Upper lobe of left lung (tissue), 6 donors: Measurements from ENCODE around the gene APOBR. TPM values are rescaled to one million over a fixed set of nuclear protein-coding genes. Genes with fewer than 3 reads are reported as not detected.
A peak's percentile ranks its signal among the peaks of the same experiment; 100 is the strongest.

Experiments
- ATAC-seq, 2 donors: fragments of 200-7000 bp; cut with Tn5 transposase; one replicate each; pipeline ENCODE4 v1.9.1; 2022; ENCODE audit warnings: mild to moderate bottlenecking in 2 of 2, moderate library complexity in 2 of 2; ENCODE audit not compliant: low FRiP score in 2 of 2
- DNase-seq, 2 donors: peaks; one replicate each; pipeline ENCODE4 v3.0.0-alpha.2; 2019 to 2020
- H3K27ac ChIP-seq, 4 donors: fragments of 200-600 bp; sonication (generic); one replicate each; pipeline ENCODE4 v1.5.1; 2016 to 2019
- H3K27me3 ChIP-seq, 4 donors: fragments of 200-600 bp; sonication (generic); one replicate each; pipeline ENCODE4 v1.5.1; 2017 to 2019
- H3K36me3 ChIP-seq, 4 donors: fragments of 200-600 bp; sonication (generic); one replicate each; pipeline ENCODE4 v1.5.1; 2016 to 2019
- H3K4me1 ChIP-seq, 4 donors: fragments of 200-600 bp; sonication (generic); one replicate each; pipeline ENCODE4 v1.5.1; 2018 to 2019
- H3K4me3 ChIP-seq, 4 donors: fragments of 200-600 bp; sonication (generic); one replicate each; pipeline ENCODE4 v1.5.1; 2017 to 2019; ENCODE audit warnings: mild to moderate bottlenecking in 2 of 4, moderate library complexity in 1 of 4
- H3K9me3 ChIP-seq, 4 donors: fragments of 200-600 bp; sonication (generic); one replicate each; pipeline ENCODE4 v1.5.1; 2018 to 2019
- CTCF ChIP-seq, 6 experiments: fragments of 450-650 bp in 4 of 6; fragments of 200-600 bp in 2 of 6; sonication (generic) in 2 of 6; IDR thresholded peaks; one replicate each; pipeline ENCODE4 v1.5.1; 2016 to 2019; ENCODE audit warnings: antibody characterized with exemption in 6 of 6
- EP300 ChIP-seq, 4 donors: sonication (generic); formaldehyde crosslinking; IDR thresholded peaks; one replicate each; pipeline ENCODE4 v1.5.1; 2017; ENCODE audit warnings: antibody characterized with exemption in 4 of 4, control low read depth in 2 of 4
- POLR2A ChIP-seq, 4 donors: fragments of 450-650 bp; IDR thresholded peaks; one replicate each; pipeline ENCODE4 v1.5.1; 2016 to 2017; ENCODE audit warnings: antibody characterized with exemption in 4 of 4, mild to moderate bottlenecking in 2 of 4
- POLR2AphosphoS5 ChIP-seq, 2 donors: sonication (generic); formaldehyde crosslinking; IDR thresholded peaks; one replicate each; pipeline ENCODE4 v1.5.1; 2017; ENCODE audit warnings: antibody characterized with exemption in 2 of 2
- WGBS, 2 donors: methylation state at CpG; one replicate each; pipeline ENCODE4 v1.1.5; 2017 to 2018; 5-methylcytosine and 5-hydroxymethylcytosine counted together
- total RNA-seq, 6 donors: library from RNA; depleted of rRNA in 4 of 6; stranded (reverse); fragments of >200 nt in 4 of 6; gene quantifications; one replicate each; pipeline versions ENCODE4 v1.1.0 to v1.2.1, GENCODE V29; 2016 to 2021
- donor health status: DM: no; HTN: no; CAD: no; lungs with moderate emphysema.
- donor health status: DM: no; HTN: yes; CAD: no; lungs with severe emphysema.

Gene APOBR
- total RNA-seq, 6 donors from 2014 or later, result 17.0 to 45.0 (median 33.4) TPM

DNA sequence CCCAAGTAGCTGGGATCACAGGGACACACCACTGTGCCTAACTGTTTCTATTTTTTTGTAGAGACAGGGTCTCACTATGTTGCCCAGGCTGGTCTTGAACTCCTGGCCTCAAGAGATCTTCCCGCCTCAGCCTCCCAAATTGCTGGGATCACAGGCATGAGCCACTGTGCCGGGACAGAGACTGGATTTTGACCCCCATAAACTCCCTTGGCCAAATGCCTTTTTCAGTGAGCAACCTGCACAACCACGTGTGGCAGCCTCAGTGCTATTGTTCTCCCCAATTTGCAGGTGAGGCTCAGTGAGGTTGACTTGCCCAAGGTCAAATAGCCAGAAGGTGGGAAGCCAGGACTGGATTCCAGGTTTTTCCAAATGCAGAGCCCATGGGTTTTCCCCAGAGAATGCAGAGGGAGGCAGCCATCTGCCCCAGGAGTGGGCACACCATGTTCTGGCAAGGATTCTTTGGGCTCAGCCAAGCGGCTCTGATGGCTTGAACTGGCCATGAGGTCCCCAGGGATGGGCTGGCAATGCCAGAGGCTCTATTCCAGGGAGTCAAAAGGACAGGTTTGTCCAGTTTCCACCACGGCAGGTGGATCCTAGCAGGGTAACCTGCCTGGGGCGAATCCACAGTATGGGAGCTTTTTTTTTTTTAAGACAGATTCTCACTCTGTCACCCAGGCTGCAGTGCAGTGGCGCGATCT is 10.4 kb downstream of the APOBR start:
- Histone ChIP-seq H3K9me3 (no peaks in the 10 kb centered on the region), H3K4me3 (no peak overlapping the region), H3K27ac (no peak overlapping the region), H3K36me3 (no peaks in the 10 kb centered on the region), H3K27me3 (no peaks in the 10 kb centered on the region), H3K4me1 (peaks cover 0 to 10% (median 3%) of the 10 kb centered on the region in 4 donors)
- TF ChIP-seq EP300 (IDR thresholded peaks at IDR 0.05), result no peak
- TF ChIP-seq CTCF (IDR thresholded peaks at IDR 0.05), result no peak
- TF ChIP-seq POLR2AphosphoS5 (IDR thresholded peaks at IDR 0.05), result no peak
- TF ChIP-seq POLR2A (IDR thresholded peaks at IDR 0.05), result no peak
- ATAC-seq (no peak), DNase-seq (no peak)
- WGBS, 2 donors, result 78 to 89% methylated on average over 8 of the region's 8 CpGs

- TF ChIP-seq CTCF (IDR thresholded peaks at IDR 0.05) (no peak), POLR2A (IDR thresholded peaks at IDR 0.05) (no peak), EP300 (IDR thresholded peaks at IDR 0.05) (no peak), POLR2AphosphoS5 (IDR thresholded peaks at IDR 0.05) (no peak)
- 61% methylated on average over 13 to 14 of the region's 14 CpGs for WGBS, 2 donors
- peaks cover 0 to 10% (median 3%) of the 10 kb centered on the region in 4 donors for H3K4me1 ChIP-seq
- H3K36me3 ChIP-seq, result no peaks in the 10 kb centered on the region
- H3K27me3 ChIP-seq, result no peaks in the 10 kb centered on the region
- no peak overlapping the region for H3K4me3 ChIP-seq
- ATAC-seq, result no peak
- peak overlapping the region in 1 of 4 donors; percentile 56 for H3K27ac ChIP-seq
- no peaks in the 10 kb centered on the region for H3K9me3 ChIP-seq
- no peak for DNase-seq
These were observed 11.2 kb downstream of the APOBR start for GRCh38 chr16:28505489-28506137.

GRCh38 chr16:28511031-28511430 is 16.6 kb downstream of the APOBR start:
- H3K27me3 ChIP-seq, result no peaks in the 10 kb centered on the region
- H3K4me1 ChIP-seq, result peaks cover 0 to 10% (median 3%) of the 10 kb centered on the region in 4 donors
- H3K9me3 ChIP-seq, result no peaks in the 10 kb centered on the region
- no peak overlapping the region for H3K4me3 ChIP-seq
- TF ChIP-seq EP300 (IDR thresholded peaks at IDR 0.05), result no peak
- ATAC-seq (no peak), DNase-seq (no peak)
- no peaks in the 10 kb centered on the region for H3K36me3 ChIP-seq
- 89 to 97% methylated on average over 3 of the region's 3 CpGs for WGBS, 2 donors
- H3K27ac ChIP-seq, result no peak overlapping the region

DNA sequence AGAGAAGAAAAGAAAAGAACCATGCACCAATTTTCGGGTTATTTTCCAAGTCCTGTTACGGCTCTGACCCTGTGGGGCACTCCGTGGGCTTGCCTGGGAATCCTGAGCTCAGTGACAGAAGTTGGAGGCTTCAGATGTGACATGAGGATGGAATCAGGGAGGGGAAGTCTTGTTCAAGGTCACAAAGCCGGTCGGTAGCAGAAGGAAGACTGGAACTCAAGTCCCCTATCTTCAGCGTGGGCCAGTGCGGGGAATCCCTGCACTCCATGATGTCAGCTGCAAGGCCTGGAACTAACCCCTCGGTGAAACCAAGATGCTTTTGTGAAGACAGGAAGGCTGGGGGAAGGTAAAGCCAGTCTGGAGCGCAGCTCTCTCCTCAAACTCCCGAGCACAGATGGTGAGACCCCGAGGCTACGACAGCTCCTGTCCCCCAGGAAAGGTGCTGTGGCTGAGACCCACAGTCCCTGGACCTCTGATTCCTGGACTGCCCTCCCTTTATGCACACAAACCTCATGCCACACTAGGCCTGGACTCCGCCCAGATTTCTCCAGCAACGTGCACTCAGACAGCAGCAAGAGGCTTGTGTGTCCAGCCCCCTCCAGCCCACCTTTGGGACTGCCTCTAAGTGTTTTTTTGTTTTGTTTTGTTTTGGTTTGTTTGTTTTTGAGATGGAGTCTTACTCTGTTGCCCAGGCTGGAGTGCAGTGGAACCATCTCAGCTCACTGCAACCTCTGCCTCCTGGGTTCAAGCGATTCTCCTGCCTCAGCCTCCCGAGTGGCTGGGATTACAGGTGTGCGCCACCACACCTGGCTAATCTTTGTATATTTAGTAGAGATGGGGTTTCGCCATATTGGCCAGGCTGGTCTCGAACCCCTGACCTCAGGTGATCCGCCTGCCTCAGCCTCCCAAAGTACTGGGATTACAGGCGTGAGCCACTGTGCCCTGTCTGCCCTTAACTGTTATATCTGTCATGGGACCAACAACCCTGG is 17.7 kb downstream of the APOBR start:
- no peak overlapping the region for H3K4me3 ChIP-seq
- DNase-seq (no peak), ATAC-seq (no peak)
- no peak for TF ChIP-seq CTCF (IDR thresholded peaks at IDR 0.05)
- TF ChIP-seq POLR2AphosphoS5 (IDR thresholded peaks at IDR 0.05), result no peak
- H3K27ac ChIP-seq, result no peak overlapping the region
- H3K36me3 ChIP-seq, result no peaks in the 10 kb centered on the region
- peaks cover 0 to 9% (median 3%) of the 10 kb centered on the region in 4 donors for H3K4me1 ChIP-seq
- no peaks in the 10 kb centered on the region for H3K9me3 ChIP-seq
- 86% methylated on average over 19 to 21 of the region's 21 CpGs for WGBS, 2 donors
- no peaks in the 10 kb centered on the region for H3K27me3 ChIP-seq
